ENCODE data around the gene CHST15. TPM values are rescaled to one million over a fixed set of nuclear protein-coding genes. Genes with fewer than 3 reads are reported as not detected.

Gene CHST15
- total and polyA plus RNA-seq, 2 of the 13 experiments (the other 11 are each of a cell fraction or from before 2014, with no cell fraction given): 1.4 to 94.7 TPM

DNA sequence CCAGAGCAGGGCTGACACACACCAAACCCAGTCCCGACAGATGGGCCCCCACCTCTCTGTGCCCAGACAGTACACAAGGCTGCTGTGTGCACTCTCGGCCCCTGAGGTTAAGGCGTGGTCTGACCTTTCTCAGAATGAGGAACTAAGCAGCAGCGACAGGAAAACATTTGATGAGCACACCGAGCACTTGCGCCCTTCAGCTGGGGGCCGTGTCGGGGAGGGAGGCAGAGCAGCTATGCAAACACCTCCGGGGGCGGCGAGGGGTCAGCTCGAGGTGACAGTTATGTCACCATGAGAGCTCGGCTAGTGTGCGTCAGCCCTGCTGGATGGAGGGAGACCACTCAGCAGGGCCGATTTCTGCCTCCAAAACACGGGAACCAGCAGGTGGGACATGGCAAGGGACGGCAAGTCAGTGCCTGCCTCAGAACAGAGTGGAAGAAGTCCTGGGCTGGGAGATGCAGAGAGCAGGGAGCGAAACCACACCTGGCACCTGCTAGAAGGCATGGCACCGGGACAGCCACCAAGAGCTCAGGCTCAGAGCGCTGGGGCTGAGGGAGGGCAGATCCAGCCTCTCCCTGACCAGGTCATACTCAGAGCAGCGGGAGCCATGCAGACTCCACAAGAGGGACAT lies 57.4 kb downstream of the CHST15 start (continued):
- TF ChIP-seq, protein P1, sequence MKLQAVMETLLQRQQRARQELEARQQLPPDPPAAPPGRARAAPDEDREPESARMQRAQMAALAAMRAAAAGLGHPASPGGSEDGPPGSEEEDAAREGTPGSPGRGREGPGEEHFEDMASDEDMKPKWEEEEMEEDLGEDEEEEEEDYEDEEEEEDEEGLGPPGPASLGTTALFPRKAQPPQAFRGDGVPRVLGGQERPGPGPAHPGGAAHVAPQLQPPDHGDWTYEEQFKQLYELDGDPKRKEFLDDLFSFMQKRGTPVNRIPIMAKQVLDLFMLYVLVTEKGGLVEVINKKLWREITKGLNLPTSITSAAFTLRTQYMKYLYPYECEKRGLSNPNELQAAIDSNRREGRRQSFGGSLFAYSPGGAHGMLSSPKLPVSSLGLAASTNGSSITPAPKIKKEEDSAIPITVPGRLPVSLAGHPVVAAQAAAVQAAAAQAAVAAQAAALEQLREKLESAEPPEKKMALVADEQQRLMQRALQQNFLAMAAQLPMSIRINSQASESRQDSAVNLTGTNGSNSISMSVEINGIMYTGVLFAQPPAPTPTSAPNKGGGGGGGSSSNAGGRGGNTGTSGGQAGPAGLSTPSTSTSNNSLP (IDR thresholded peaks at IDR 0.05; ENCODE audit: low read depth, low read length): no peak
- TF ChIP-seq ATF7 (IDR thresholded peaks at IDR 0.05): 0 out of 2 replicates have a peak, but pooled peaks have one; percentile 26
- peak; percentile 95 for TF ChIP-seq ATF7 (CRISPR knock-in tag; IDR thresholded peaks at IDR 0.05)
- TF ChIP-seq, protein P2, sequence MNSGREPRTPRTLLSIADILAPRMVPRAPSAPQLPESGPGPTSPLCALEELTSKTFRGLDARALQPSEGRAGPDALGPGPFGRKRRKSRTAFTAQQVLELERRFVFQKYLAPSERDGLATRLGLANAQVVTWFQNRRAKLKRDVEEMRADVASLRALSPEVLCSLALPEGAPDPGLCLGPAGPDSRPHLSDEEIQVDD (CRISPR knock-in tag; IDR thresholded peaks at IDR 0.05; ENCODE audit: borderline replicate concordance): 0 out of 2 replicates have a peak, but pooled peaks have one; percentile 26
- TF ChIP-seq ZFP36L2 (CRISPR knock-in tag; IDR thresholded peaks at IDR 0.05): peak; percentile 36; the same call in 1 of the 2 replicates
- no peak for TF ChIP-seq MBNL3 (CRISPR knock-in tag; conservative IDR thresholded peaks at IDR 0.05)
- no peak for TF ChIP-seq GLI4 (CRISPR knock-in tag; IDR thresholded peaks at IDR 0.05; ENCODE audit: borderline replicate concordance)
- TF ChIP-seq SIN3B (IDR thresholded peaks at IDR 0.05; ENCODE audit: low read length): 0 out of 2 replicates have a peak, but pooled peaks have one; percentile 37
- TF ChIP-seq POLR2A (IDR thresholded peaks at IDR 0.05; ENCODE audit: insufficient read depth in 1 of 2, low read depth in 2 of 2, low read length in 2 of 2): 0 out of 4 replicates have a peak, but pooled peaks of 1 of the 2 experiments have one; percentile 37
- TF ChIP-seq, protein P3, sequence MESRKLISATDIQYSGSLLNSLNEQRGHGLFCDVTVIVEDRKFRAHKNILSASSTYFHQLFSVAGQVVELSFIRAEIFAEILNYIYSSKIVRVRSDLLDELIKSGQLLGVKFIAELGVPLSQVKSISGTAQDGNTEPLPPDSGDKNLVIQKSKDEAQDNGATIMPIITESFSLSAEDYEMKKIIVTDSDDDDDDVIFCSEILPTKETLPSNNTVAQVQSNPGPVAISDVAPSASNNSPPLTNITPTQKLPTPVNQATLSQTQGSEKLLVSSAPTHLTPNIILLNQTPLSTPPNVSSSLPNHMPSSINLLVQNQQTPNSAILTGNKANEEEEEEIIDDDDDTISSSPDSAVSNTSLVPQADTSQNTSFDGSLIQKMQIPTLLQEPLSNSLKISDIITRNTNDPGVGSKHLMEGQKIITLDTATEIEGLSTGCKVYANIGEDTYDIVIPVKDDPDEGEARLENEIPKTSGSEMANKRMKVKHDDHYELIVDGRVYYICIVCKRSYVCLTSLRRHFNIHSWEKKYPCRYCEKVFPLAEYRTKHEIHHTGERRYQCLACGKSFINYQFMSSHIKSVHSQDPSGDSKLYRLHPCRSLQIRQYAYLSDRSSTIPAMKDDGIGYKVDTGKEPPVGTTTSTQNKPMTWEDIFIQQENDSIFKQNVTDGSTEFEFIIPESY (CRISPR knock-in tag; IDR thresholded peaks at IDR 0.05): peak; percentile 75
- TF ChIP-seq, protein P4, sequence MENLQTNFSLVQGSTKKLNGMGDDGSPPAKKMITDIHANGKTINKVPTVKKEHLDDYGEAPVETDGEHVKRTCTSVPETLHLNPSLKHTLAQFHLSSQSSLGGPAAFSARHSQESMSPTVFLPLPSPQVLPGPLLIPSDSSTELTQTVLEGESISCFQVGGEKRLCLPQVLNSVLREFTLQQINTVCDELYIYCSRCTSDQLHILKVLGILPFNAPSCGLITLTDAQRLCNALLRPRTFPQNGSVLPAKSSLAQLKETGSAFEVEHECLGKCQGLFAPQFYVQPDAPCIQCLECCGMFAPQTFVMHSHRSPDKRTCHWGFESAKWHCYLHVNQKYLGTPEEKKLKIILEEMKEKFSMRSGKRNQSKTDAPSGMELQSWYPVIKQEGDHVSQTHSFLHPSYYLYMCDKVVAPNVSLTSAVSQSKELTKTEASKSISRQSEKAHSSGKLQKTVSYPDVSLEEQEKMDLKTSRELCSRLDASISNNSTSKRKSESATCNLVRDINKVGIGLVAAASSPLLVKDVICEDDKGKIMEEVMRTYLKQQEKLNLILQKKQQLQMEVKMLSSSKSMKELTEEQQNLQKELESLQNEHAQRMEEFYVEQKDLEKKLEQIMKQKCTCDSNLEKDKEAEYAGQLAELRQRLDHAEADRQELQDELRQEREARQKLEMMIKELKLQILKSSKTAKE (CRISPR knock-in tag; IDR thresholded peaks at IDR 0.05; ENCODE audit: borderline replicate concordance): peak; percentile 100
- TF ChIP-seq, protein P5, sequence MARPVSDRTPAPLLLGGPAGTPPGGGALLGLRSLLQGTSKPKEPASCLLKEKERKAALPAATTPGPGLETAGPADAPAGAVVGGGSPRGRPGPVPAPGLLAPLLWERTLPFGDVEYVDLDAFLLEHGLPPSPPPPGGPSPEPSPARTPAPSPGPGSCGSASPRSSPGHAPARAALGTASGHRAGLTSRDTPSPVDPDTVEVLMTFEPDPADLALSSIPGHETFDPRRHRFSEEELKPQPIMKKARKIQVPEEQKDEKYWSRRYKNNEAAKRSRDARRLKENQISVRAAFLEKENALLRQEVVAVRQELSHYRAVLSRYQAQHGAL (CRISPR knock-in tag; IDR thresholded peaks at IDR 0.05; ENCODE audit: not compliant biosample characterization): no peak
- peak; percentile 58; the same call in 1 of the 2 replicates for TF ChIP-seq SIX1 (CRISPR knock-in tag; IDR thresholded peaks at IDR 0.05; ENCODE audit: borderline replicate concordance)
- peak; percentile 17; the same call in 1 of the 2 replicates for TF ChIP-seq ZFY (CRISPR knock-in tag; IDR thresholded peaks at IDR 0.05)
- TF ChIP-seq, protein P6, sequence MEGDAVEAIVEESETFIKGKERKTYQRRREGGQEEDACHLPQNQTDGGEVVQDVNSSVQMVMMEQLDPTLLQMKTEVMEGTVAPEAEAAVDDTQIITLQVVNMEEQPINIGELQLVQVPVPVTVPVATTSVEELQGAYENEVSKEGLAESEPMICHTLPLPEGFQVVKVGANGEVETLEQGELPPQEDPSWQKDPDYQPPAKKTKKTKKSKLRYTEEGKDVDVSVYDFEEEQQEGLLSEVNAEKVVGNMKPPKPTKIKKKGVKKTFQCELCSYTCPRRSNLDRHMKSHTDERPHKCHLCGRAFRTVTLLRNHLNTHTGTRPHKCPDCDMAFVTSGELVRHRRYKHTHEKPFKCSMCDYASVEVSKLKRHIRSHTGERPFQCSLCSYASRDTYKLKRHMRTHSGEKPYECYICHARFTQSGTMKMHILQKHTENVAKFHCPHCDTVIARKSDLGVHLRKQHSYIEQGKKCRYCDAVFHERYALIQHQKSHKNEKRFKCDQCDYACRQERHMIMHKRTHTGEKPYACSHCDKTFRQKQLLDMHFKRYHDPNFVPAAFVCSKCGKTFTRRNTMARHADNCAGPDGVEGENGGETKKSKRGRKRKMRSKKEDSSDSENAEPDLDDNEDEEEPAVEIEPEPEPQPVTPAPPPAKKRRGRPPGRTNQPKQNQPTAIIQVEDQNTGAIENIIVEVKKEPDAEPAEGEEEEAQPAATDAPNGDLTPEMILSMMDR (CRISPR knock-in tag; IDR thresholded peaks at IDR 0.05): peak; percentile 38; the same call in 1 of the 2 replicates
- peak; percentile 63 for TF ChIP-seq ZNF441 (CRISPR knock-in tag; IDR thresholded peaks at IDR 0.05; ENCODE audit: borderline replicate concordance)
- TF ChIP-seq, protein P7, sequence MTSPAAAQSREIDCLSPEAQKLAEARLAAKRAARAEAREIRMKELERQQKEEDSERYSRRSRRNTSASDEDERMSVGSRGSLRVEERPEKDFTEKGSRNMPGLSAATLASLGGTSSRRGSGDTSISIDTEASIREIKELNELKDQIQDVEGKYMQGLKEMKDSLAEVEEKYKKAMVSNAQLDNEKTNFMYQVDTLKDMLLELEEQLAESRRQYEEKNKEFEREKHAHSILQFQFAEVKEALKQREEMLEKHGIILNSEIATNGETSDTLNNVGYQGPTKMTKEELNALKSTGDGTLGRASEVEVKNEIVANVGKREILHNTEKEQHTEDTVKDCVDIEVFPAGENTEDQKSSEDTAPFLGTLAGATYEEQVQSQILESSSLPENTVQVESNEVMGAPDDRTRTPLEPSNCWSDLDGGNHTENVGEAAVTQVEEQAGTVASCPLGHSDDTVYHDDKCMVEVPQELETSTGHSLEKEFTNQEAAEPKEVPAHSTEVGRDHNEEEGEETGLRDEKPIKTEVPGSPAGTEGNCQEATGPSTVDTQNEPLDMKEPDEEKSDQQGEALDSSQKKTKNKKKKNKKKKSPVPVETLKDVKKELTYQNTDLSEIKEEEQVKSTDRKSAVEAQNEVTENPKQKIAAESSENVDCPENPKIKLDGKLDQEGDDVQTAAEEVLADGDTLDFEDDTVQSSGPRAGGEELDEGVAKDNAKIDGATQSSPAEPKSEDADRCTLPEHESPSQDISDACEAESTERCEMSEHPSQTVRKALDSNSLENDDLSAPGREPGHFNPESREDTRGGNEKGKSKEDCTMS (CRISPR knock-in tag; conservative IDR thresholded peaks at IDR 0.05): no peak

Data from HepG2 (cell line).